ENCODE results near the gene IMMP1L. TPM values are rescaled to one million over a fixed set of nuclear protein-coding genes. Genes with fewer than 3 reads are reported as not detected.

Gene IMMP1L
- total RNA-seq, 4 donors from 2014 or later: 10.3 to 75.9 (median 28.6) TPM

DNA sequence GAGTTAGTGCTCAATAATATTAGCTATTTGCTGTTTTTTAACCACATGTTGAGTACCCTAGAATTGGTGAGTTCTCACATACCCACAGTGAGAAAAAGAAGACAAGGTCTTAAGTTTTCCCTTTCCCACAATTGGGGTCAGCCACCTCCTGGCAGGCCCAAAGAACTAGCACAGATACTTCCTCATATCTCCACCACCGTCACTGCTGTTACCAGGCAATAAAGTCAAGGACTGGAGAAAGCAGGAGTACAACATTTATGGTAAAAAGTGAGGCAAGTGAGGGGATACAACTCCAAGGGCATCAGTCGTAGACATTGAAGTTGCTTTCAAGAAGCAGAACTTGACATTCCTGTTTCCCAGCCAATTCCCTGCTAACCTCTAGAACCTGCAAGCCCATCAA lies 19.8 kb upstream of the IMMP1L start:
- TF ChIP-seq, protein P1, sequence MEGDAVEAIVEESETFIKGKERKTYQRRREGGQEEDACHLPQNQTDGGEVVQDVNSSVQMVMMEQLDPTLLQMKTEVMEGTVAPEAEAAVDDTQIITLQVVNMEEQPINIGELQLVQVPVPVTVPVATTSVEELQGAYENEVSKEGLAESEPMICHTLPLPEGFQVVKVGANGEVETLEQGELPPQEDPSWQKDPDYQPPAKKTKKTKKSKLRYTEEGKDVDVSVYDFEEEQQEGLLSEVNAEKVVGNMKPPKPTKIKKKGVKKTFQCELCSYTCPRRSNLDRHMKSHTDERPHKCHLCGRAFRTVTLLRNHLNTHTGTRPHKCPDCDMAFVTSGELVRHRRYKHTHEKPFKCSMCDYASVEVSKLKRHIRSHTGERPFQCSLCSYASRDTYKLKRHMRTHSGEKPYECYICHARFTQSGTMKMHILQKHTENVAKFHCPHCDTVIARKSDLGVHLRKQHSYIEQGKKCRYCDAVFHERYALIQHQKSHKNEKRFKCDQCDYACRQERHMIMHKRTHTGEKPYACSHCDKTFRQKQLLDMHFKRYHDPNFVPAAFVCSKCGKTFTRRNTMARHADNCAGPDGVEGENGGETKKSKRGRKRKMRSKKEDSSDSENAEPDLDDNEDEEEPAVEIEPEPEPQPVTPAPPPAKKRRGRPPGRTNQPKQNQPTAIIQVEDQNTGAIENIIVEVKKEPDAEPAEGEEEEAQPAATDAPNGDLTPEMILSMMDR (IDR thresholded peaks at IDR 0.05; ENCODE audit: low read depth): no peak

DNA sequence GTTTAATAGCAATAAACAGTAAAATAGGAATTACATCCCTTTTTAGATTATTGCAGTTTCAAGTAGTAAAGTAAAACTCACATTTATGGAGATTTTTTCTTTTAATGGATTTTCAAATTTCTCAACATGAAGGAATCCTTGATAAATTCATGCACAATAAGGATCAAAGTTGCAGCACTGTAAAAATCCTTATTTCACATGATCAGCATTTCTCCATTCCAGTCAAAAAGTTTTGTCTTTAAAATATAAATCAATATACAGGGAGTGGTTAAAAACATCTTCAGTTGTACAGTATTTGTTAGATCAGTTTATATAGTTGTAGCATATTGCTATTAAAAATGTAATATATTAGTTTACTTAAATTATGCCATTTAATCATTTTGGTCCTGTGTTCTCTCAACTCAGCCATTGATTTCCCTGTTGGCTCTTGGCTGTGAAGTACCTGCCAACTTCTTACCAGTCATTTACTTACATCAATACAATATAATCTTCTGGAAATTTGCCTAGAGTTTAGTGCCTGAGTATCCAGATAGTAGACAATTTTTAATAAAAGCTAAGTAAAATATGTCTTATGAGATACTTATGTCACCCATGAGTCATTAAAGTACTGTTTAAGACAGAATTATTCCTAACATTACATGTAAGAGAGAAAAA lies 12.2 kb upstream of the IMMP1L start:
- TF ChIP-seq, protein P1 (IDR thresholded peaks at IDR 0.05; ENCODE audit: low read depth): no peak

- TF ChIP-seq, protein P1 (IDR thresholded peaks at IDR 0.05; ENCODE audit: low read depth): no peak
These were observed 2.7 kb upstream of the IMMP1L start for GRCh38 chr11:31512117-31512516.

DNA sequence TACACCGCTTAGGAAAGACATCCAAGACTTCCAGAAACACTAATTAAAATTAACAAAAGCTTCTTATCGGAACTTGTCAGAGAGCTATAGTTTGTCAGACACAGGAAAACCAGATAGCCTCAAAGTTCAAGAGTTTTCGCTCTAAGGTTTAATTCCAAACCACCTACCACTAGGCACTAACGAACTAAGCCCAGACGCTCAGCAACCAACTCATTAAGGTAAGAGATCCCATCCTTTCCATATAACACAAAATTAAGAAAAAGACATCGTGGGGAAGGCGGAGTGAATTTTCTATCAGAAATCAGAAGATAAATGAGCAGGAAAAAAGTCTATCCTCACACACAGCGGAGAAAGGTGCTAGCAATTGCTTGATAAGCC lies 382 bp downstream of the IMMP1L start:
- TF ChIP-seq, protein P1 (IDR thresholded peaks at IDR 0.05; ENCODE audit: low read depth): no peak

GRCh38 chr11:31500560-31500959 lies 8.9 kb downstream of the IMMP1L start:
- TF ChIP-seq, protein P1 (IDR thresholded peaks at IDR 0.05; ENCODE audit: low read depth): no peak

- TF ChIP-seq, protein P1 (IDR thresholded peaks at IDR 0.05; ENCODE audit: low read depth): no peak
These were observed 9.7 kb downstream of the IMMP1L start for GRCh38 chr11:31499576-31500178.

- TF ChIP-seq, protein P1 (IDR thresholded peaks at IDR 0.05; ENCODE audit: low read depth): no peak
These were observed 16.2 kb downstream of the IMMP1L start for GRCh38 chr11:31493235-31493634.
